NCI-H187 treated with DMSO at 0.1 percent for 48 hours (cell line): ENCODE measurements around the gene KIF4B.
"Not testable (repeated sequence)": the region's sequence is repeated elsewhere in the genome, so short reads cannot be mapped to it uniquely, and the experiment has no call there.

Experiments
- DNase-seq: peaks from one replicate; lab custom pipeline; 2025; lab: John Stamatoyannopoulos, UW

KIF4B gene

GRCh38 chr5:155008669-155009068 lies 4.9 kb upstream of the KIF4B start:
- DNase-seq = no peak

DNA sequence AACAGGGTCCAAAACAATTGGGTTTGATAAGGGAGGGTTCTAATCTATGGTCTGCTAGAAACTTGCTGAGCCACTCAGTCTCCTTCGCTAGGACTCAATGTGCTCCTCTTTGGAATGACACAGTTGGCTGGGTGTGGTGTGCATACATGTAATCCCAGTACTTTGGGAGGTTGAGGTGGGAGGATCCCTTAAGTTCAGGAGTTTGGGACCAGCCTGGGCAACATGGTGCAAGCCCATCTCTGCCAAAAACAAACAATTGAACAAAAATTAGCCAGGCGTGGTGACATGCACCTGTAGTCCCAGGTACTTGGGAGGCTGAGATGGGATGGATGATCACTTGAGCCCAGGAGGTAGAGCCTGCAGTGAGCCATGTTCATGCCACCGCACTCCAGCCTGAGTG lies 2.7 kb upstream of the KIF4B start:
- no peak for DNase-seq

DNA sequence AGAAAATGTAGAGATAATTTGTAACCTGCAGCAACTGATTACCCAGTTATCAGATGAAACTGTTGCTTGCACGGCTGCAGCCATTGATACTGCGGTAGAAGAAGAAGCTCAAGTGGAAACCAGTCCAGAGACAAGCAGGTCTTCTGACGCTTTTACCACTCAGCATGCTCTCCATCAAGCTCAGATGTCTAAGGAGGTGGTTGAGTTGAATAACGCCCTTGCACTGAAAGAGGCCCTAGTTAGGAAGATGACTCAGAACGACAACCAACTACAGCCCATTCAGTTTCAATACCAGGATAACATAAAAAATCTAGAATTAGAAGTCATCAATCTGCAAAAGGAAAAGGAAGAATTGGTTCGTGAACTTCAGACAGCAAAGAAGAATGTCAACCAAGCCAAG lies 1.7 kb downstream of the KIF4B start:
- no peak for DNase-seq

DNA sequence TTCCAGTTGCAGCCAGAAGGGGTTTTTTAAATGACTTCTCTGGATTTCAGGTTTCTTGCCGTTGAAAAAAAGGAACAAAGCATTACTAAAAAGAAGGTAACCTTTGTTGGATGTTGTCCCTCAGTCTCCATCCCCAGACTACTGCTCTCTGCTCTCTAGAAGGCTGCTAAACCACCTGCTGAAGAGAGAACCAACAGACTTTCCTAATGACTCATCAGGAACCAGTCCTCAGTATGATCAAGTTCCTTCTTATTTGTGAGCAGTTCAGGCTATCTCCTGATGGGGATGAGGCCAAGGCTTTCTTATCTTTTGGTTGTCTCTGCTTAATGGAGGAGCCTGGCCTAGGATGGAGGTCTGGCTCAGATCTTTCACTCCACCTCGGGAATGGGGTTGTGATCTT lies 4.1 kb downstream of the KIF4B start:
- DNase-seq = no peak

DNA sequence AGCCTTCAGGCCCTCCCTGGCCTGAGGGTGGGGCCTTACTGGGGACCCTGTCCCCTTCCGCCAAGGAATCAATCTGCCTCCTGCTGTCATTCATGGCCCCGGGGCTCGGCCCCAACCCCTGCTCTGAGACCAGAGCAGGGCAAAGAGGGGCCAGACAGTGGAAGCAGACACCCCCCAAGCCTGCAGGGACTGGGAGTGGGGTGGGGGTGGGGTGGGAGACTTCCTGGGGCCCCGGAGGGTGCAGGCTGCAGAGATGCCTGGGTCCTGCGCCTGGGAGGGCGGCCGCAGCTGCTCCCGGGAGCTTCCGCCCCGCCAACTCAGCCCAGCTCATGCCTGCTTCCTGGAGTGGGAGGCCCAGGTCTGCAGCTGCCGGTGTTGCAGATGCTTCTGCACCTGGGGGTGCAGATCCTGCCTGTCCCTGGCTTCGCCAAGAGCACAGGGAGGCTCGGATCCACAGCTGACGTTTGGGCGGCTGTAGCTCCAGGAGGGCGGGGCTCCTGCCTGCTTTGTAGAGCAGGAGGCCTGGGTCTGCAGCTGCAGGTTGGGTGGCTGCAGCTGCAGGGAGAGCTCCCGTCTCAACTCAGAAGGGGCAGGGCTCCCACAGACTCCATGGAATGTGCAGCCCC lies 6.2 kb downstream of the KIF4B start:
- no peak for DNase-seq

GRCh38 chr5:155021842-155022241 lies 8.3 kb downstream of the KIF4B start:
- no peak for DNase-seq

DNA sequence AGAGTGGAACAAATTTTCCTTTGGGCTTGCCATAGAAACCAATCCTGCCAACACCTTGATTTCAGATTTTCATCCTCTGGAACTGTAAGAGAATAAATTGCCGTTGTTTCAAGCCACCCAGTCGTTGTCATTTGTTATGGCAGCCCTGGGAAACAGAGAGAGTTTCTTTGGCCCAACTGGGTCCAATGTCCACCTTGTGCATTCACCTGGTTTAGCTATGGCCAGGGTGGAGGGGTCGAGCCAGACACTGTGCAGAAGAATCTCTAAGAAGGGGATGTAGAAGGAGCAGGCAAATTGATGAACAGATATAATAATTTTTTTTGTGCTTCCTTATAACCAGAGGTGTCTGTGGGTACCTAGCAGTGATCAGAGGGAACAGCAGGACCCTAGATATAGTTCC lies 9.8 kb downstream of the KIF4B start:
- DNase-seq = no peak

- no peak for DNase-seq
These were observed 10.5 kb downstream of the KIF4B start for GRCh38 chr5:155024015-155024414.

DNA sequence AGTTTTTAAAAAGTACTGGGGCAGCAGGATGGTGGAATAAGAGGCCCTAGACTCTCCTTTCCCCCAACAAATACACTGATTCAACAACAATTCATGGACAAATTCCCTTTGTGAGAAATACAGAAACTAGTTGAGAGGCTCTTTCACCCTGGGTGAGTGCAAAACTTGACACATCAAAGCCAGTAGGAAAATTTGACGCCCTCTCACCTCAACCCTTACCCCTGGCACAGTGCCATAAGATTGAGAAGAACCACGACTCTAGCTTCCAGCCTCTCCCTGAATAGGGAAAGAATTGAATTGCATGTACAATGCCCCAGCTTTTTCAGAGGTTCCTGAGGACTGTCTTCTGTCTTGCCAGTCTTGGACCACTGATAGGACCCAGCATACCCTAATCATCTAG lies 12.3 kb downstream of the KIF4B start:
- no peak for DNase-seq

- no peak for DNase-seq
These were observed 14.6 kb downstream of the KIF4B start for GRCh38 chr5:155027993-155028629.

- no peak for DNase-seq
These were observed 15.7 kb downstream of the KIF4B start for GRCh38 chr5:155029240-155029639.

- not testable (repeated sequence) for DNase-seq
These were observed 20.7 kb downstream of the KIF4B start for GRCh38 chr5:155034145-155034744.

- DNase-seq = not testable (repeated sequence)
These were observed 21.5 kb downstream of the KIF4B start for GRCh38 chr5:155035087-155035486.

- no peak for DNase-seq
These were observed 27.6 kb downstream of the KIF4B start for GRCh38 chr5:155040984-155041653.

GRCh38 chr5:155044591-155044990 lies 31.0 kb downstream of the KIF4B start:
- no peak for DNase-seq

DNA sequence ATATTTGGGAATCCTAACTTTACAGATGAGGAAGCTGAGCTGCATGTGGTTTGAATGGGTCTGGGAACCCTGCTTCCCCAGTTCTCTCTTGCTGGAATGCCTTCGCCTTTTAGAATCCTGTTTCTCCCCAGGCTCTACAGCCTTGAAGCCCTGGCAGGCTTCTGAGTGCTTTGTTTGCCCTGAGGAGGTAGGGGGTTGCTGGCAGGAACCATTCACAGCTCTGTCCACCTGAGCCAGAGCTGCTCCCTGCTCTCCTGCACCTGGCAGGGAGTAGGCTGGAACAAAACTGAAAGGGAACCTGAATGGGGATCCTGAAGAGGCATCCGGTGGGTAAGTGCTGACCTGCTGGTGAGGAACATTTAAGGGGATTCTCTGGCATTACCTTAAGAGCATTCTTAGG lies 33.0 kb downstream of the KIF4B start:
- no peak for DNase-seq

DNA sequence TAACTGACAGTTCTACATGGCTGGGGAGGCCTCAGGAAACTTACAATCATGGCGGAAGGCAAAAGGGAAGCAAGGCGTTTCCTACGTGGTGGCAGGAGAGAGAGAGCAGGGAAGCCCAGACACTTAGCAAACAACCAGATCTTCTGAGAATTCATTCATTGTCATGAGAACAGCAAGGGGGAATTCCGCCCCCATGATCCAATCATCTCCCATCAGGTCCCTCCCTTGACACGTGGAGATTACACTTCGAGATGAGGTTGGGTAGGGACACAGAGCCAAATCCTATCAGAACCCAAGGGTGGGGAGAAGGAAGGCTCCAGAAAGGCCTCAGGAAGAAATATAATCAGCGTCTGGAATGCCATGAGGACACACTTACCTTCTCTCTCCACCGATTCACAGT lies 34.3 kb downstream of the KIF4B start:
- no peak for DNase-seq

GRCh38 chr5:155049569-155050383 lies 36.2 kb downstream of the KIF4B start:
- no peak for DNase-seq

DNA sequence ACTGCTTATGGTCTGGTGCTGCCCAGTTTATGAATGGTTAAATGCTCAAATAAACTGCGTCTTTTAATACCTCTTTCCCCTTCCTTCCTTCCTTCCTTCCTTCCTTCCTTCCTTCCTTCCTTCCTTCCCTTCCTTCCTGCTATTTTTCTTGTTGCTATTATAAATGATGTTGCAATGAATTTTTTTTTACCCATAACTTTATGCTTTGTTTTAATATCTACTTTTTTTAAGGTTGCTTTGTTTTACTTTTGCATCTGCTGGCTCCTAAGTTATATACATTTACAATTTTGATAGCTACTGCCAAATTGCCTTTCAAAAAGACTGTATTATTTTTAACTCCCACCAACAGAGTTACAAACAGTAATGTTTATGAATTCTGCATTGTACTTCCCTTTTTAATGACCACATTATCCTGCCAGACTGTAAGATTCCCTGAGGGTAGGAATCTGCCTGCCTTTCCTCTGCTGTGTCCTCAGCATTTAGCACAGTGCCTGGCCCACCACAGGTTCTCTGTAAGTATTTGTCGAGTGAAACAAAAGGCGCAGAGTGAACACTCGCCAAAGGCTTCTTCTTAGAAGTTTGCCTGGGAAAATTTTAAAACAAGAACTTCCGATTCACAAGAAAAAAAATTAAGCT lies 36.9 kb downstream of the KIF4B start:
- no peak for DNase-seq

DNA sequence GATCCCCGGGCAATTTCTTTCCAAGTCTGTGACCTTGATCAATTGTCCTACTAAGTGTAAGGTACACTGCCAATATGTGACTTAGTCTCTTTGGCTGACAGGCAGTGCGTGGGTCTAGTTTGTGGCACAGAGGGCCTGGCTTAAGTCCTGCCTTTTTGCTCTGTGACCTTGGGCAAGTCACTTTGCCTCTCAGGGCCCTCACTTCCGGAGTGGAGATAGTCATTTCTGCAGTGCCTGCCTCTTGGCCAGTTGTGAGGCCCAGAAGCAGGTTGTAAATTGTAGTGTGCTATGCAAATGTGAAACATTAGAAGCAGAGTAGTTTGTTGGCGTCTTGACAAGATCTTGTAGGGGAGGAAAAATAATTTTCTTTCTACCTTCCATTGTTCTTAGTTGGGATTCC lies 39.0 kb downstream of the KIF4B start:
- DNase-seq = no peak

DNA sequence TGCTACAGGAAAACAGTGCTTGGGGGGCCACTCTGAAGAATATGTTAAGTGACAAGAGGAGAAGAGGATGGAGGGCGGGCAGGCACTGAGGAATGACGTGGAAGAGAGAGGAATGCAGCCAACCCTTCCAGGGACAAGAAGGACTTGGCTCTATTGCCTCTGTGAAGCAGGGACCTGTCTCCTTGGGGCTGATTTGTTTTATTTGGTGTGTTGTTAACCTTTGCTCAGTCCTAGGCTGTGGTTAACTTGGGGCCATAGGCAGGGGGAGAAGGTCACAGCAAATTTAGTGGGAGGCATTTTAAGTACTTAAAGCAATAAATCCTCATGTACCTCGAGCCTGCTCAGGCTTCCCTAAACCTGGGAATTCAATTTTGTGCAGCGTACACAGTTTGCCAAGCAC lies 39.9 kb downstream of the KIF4B start:
- DNase-seq = no peak
